C1 segment of cervical spinal cord (tissue), 14 donors: ENCODE results near the gene RCBTB2.
A peak's percentile ranks its signal among the peaks of the same experiment; 100 is the strongest.

Experiments
- DNase-seq, 14 donors: peaks; one replicate each; lab custom pipeline; 2025; lab: John Stamatoyannopoulos, UW

The RCBTB2 gene

GRCh38 chr13:48564056-48564455, 31.2 kb upstream of the RCBTB2 start:
- no peak for DNase-seq

- no peak for DNase-seq
These were observed 30.7 kb upstream of the RCBTB2 start for GRCh38 chr13:48563626-48564025.

- no peak for DNase-seq
These were observed 29.6 kb upstream of the RCBTB2 start for GRCh38 chr13:48562296-48563066.

- DNase-seq, result no peak
These were observed 28.8 kb upstream of the RCBTB2 start for GRCh38 chr13:48561466-48562235.

GRCh38 chr13:48560657-48561337, 27.9 kb upstream of the RCBTB2 start:
- no peak for DNase-seq

- no peak for DNase-seq
These were observed 26.9 kb upstream of the RCBTB2 start for GRCh38 chr13:48559638-48560320.

- no peak for DNase-seq
These were observed 23.9 kb upstream of the RCBTB2 start for GRCh38 chr13:48556817-48557216.

- no peak for DNase-seq
These were observed 22.6 kb upstream of the RCBTB2 start for GRCh38 chr13:48555441-48555840.

GRCh38 chr13:48551329-48551728, 18.4 kb upstream of the RCBTB2 start:
- no peak for DNase-seq

- no peak for DNase-seq
These were observed 16.8 kb upstream of the RCBTB2 start for GRCh38 chr13:48549658-48550057.

- DNase-seq, result no peak
These were observed 14.8 kb upstream of the RCBTB2 start for GRCh38 chr13:48547663-48548092.

- no peak for DNase-seq
These were observed 12.7 kb upstream of the RCBTB2 start for GRCh38 chr13:48545608-48546007.

GRCh38 chr13:48542581-48543341, 9.9 kb upstream of the RCBTB2 start:
- peak in 7 of 14 donors; percentile 11 to 61 (median 35) for DNase-seq

- no peak for DNase-seq
These were observed 9.3 kb upstream of the RCBTB2 start for GRCh38 chr13:48542138-48542537.

- DNase-seq, result no peak
These were observed 6.7 kb upstream of the RCBTB2 start for GRCh38 chr13:48539550-48539949.

GRCh38 chr13:48536621-48537250, 3.9 kb upstream of the RCBTB2 start:
- DNase-seq, result no peak

GRCh38 chr13:48535766-48536165, 2.9 kb upstream of the RCBTB2 start:
- DNase-seq, result no peak

- no peak for DNase-seq
These were observed 2.1 kb upstream of the RCBTB2 start for GRCh38 chr13:48534911-48535501.

- no peak for DNase-seq
These were observed 1.2 kb upstream of the RCBTB2 start for GRCh38 chr13:48533961-48534600.

GRCh38 chr13:48532256-48532505, 699 bp downstream of the RCBTB2 start:
- DNase-seq, result peak in 2 of 14 donors; percentile 75 to 83
